ENCODE results near the gene TOP3B.

DNA sequence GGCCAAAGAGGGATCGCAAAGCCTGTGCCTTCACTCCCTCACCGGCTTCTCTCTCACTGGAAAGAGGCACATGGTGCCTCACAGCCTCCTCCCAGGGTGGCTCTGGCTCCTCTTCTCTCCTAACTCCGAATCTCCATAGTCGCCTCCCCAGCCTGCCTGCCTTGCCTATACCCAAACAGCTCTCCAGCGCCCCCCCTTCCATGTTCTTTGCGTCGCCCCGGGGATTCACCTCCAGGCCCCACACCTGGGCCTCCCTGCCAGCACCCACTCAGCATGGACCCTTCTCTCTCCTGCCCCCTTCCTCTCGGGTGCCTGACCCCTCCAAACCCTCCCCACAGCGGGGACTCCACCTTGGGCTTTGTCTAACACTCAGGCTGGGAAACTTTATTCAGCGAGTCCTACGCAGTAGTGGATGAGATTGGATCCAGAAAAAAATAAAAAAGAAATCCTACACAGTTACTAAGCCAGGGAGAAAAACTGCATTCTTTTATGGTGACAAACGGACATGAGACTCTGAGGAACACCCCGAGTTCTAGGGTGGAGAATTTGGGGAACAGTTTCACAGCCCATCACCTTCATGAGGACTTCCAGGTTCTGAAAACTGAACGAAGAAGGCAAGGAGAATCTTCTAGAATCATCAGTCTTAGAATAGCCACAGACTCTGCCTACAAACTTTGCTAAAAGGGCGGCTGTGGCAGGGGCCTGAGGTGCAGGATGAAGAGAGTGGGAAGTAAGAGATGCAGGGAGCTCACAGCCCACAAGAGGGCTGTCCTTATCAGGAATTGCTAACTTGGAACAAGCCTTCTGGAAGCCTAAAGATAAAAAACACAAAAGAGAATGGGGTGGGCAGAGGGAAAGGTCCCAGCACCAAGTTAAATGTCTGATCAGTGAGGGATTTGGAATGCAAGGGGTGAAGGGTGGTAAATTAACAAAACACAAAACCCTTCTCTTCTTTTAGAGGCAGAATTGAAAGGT lies 35.3 kb downstream of the TOP3B start:
- no peak for TF ChIP-seq POLR2A (IDR thresholded peaks at IDR 0.05; ENCODE audit: low read depth, low read length)
- no peak for TF ChIP-seq SPI1 (IDR thresholded peaks at IDR 0.05; ENCODE audit: low read depth, low read length)
